H9 (cell line): ENCODE results near the gene CHID1. TPM values are rescaled to one million over a fixed set of nuclear protein-coding genes. Genes with fewer than 3 reads are reported as not detected.

Source experiments
- DNase-seq: peaks from one replicate; pipeline ENCODE4 v3.0.0-alpha.2; 2017
- H2AFZ ChIP-seq: one replicate; pipeline ENCODE4 v1.6.1; 2013; ENCODE audit warnings: mild to moderate bottlenecking, low read length, control low read depth, moderate library complexity
- H2AK5ac ChIP-seq: 2 replicates; pipeline ENCODE4 v1.6.1; 2013; ENCODE audit warnings: low read length, control low read depth, mixed read lengths; ENCODE audit not compliant: insufficient read length
- H2BK120ac ChIP-seq: one replicate; pipeline ENCODE4 v1.6.1; 2013; ENCODE audit warnings: low read depth, mild to moderate bottlenecking, low read length, control low read depth, inconsistent platforms; ENCODE audit not compliant: poor library complexity, severe bottlenecking
- H2BK12ac ChIP-seq: 2 replicates; pipeline ENCODE4 v1.6.1; 2013; ENCODE audit warnings: low read length, control low read depth, mixed read lengths, low read depth; ENCODE audit not compliant: insufficient read length
- H2BK15ac ChIP-seq: 2 replicates; pipeline ENCODE4 v1.6.1; 2013; ENCODE audit warnings: low read depth, low read length, control low read depth
- H2BK20ac ChIP-seq: one replicate; pipeline ENCODE4 v1.6.1; 2013; ENCODE audit warnings: low read depth, mild to moderate bottlenecking, low read length, control low read depth, inconsistent platforms; ENCODE audit not compliant: poor library complexity, severe bottlenecking
- H2BK5ac ChIP-seq: 2 replicates; pipeline ENCODE4 v1.6.1; 2013; ENCODE audit warnings: low read length, control low read depth, mixed read lengths; ENCODE audit not compliant: insufficient read length
- H3K14ac ChIP-seq: 2 replicates; pipeline ENCODE4 v1.6.1; 2013; ENCODE audit warnings: low read length, control low read depth; ENCODE audit not compliant: insufficient read depth
- H3K18ac ChIP-seq: 2 replicates; pipeline ENCODE4 v1.6.1; 2013; ENCODE audit warnings: low read depth, mild to moderate bottlenecking, mixed read lengths, low read length, control low read depth; ENCODE audit not compliant: insufficient read length
- H3K23ac ChIP-seq: 2 replicates; pipeline ENCODE4 v1.6.1; 2013; ENCODE audit warnings: low read length, control low read depth, mixed read lengths, low read depth; ENCODE audit not compliant: insufficient read length
- H3K23me2 ChIP-seq: 2 replicates; pipeline ENCODE4 v1.6.1; 2013; ENCODE audit warnings: low read depth, mild to moderate bottlenecking, mixed read lengths, low read length, control low read depth; ENCODE audit not compliant: insufficient read length, poor library complexity, severe bottlenecking
- H3K27ac ChIP-seq: 2 replicates; pipeline ENCODE4 v1.5.1; 2013; ENCODE audit warnings: low read length, control low read depth, mixed read lengths, low read depth; ENCODE audit not compliant: insufficient read length
- H3K27me3 ChIP-seq: 2 replicates; pipeline ENCODE4 v1.6.1; 2013; ENCODE audit warnings: low read length, control low read depth, inconsistent platforms; ENCODE audit not compliant: insufficient read depth
- H3K4ac ChIP-seq: 2 replicates; pipeline ENCODE4 v1.6.1; 2013; ENCODE audit warnings: low read depth, mild to moderate bottlenecking, control low read depth, inconsistent platforms, low read length, moderate library complexity
- H3K4me1 ChIP-seq: 2 replicates; pipeline ENCODE4 v1.6.1; 2013; ENCODE audit warnings: low read length, control low read depth, inconsistent platforms; ENCODE audit not compliant: insufficient read depth
- H3K4me2 ChIP-seq: 2 replicates; pipeline ENCODE4 v1.6.1; 2013; ENCODE audit warnings: low read length, control low read depth, mixed read lengths; ENCODE audit not compliant: insufficient read length, insufficient read depth
- H3K56ac ChIP-seq: 2 replicates; pipeline ENCODE4 v1.6.1; 2013; ENCODE audit warnings: low read depth, mild to moderate bottlenecking, mixed read lengths, low read length, control low read depth; ENCODE audit not compliant: insufficient read length
- H3K79me1 ChIP-seq: 2 replicates; pipeline ENCODE4 v1.6.1; 2013; ENCODE audit warnings: low read depth, mild to moderate bottlenecking, moderate library complexity, low read length, control low read depth, inconsistent platforms; ENCODE audit not compliant: insufficient read depth, poor library complexity, severe bottlenecking
- H3K79me2 ChIP-seq: 2 replicates; pipeline ENCODE4 v1.6.1; 2013; ENCODE audit warnings: low read length, control low read depth, inconsistent platforms; ENCODE audit not compliant: insufficient read depth
- H3K9ac ChIP-seq: 2 replicates; pipeline ENCODE4 v1.6.1; 2013; ENCODE audit warnings: low read length, control low read depth, mixed read lengths; ENCODE audit not compliant: insufficient read length; ENCODE audit errors: extremely low read depth
- H3K9me3 ChIP-seq: one replicate; pipeline ENCODE4 v1.6.1; 2013; ENCODE audit warnings: low read depth, low read length, inconsistent platforms; ENCODE audit not compliant: control insufficient read depth
- H3T11ph ChIP-seq: one replicate; pipeline ENCODE4 v1.6.1; 2013; ENCODE audit warnings: mild to moderate bottlenecking, low read length, control low read depth, inconsistent platforms
- H4K20me1 ChIP-seq: one replicate; pipeline ENCODE4 v1.6.1; 2013; ENCODE audit not compliant: control insufficient read depth, insufficient read length, insufficient read depth
- H4K5ac ChIP-seq: 2 replicates; pipeline ENCODE4 v1.6.1; 2013; ENCODE audit warnings: low read depth, mild to moderate bottlenecking, mixed read lengths, low read length, control low read depth; ENCODE audit not compliant: insufficient read length
- H4K8ac ChIP-seq: replicated peaks from 2 replicates; pipeline ENCODE4 v1.6.1; 2013; ENCODE audit warnings: low read length, control low read depth, mixed read lengths, low read depth; ENCODE audit not compliant: insufficient read length
- H4K91ac ChIP-seq: 2 replicates; pipeline ENCODE4 v1.6.1; 2013; ENCODE audit warnings: low read depth, mild to moderate bottlenecking, moderate library complexity, mixed read lengths, low read length, control low read depth; ENCODE audit not compliant: insufficient read length
- H3K27ac Mint-ChIP-seq, 3 experiments: 2 replicates in 2 of 3; 3 replicates in 1 of 3; pipeline ENCODE4 v1.8.0; 2020 to 2021; ENCODE audit warnings: mixed read lengths in 3 of 3, mild to moderate bottlenecking in 1 of 3, moderate library complexity in 1 of 3
- H3K27me3 Mint-ChIP-seq: 2 replicates; pipeline ENCODE4 v1.8.0; 2021; ENCODE audit warnings: low read depth, mild to moderate bottlenecking, moderate library complexity, mixed read lengths
- H3K36me3 Mint-ChIP-seq, 3 experiments: 2 replicates in 2 of 3; 3 replicates in 1 of 3; pipeline ENCODE4 v1.8.0; 2020 to 2021; ENCODE audit warnings: low read depth in 3 of 3, mixed read lengths in 3 of 3; ENCODE audit not compliant: insufficient read depth in 1 of 3
- H3K4me1 Mint-ChIP-seq, 2 experiments: 2 replicates each; pipeline ENCODE4 v1.8.0; 2020; ENCODE audit warnings: mixed read lengths in 2 of 2
- H3K4me3 Mint-ChIP-seq, 2 experiments: 2 replicates in 1 of 2; 3 replicates in 1 of 2; pipeline ENCODE4 v1.8.0; 2020 to 2021; ENCODE audit warnings: mild to moderate bottlenecking in 2 of 2, mixed read lengths in 2 of 2, moderate library complexity in 1 of 2
- H3K9me3 Mint-ChIP-seq, 2 experiments: 2 replicates in 1 of 2; 3 replicates in 1 of 2; pipeline ENCODE4 v1.8.0; 2020; ENCODE audit warnings: mild to moderate bottlenecking in 2 of 2, mixed read lengths in 2 of 2, moderate library complexity in 1 of 2
- CTCF ChIP-seq: fragments of 200-600 bp; sonication (generic); conservative IDR thresholded peaks from 3 replicates; pipeline ENCODE4 v1.8.0; 2021; ENCODE audit warnings: antibody characterized with exemption, mild to moderate bottlenecking
- WGBS: extraction: QIAGEN DNeasy Blood & Tissue Kit; methylation state at CpG from one replicate; pipeline ENCODE4 v1.1.7; 2013; ENCODE audit warnings: missing lambda C conversion rate, low lambda C conversion rate, mixed read lengths; ENCODE audit not compliant: insufficient read length; ENCODE audit errors: extremely low coverage; 5-methylcytosine and 5-hydroxymethylcytosine counted together
- total RNA-seq: library from RNA; stranded (reverse); gene quantifications from 2 replicates; pipeline ENCODE4 v1.2.1, GENCODE V29; 2021

Gene CHID1
- total RNA-seq, 1 experiment from 2014 or later, result 89.4 TPM

GRCh38 chr11:940496-941135 lies 30.0 kb upstream of the CHID1 start:
- WGBS, result no CpG with 5 or more reads among the region's 11 CpGs
- H3K18ac ChIP-seq, result no peak overlapping the region
- H4K8ac ChIP-seq, result no peak overlapping the region
- H3K36me3 Mint-ChIP-seq, result peaks cover 0 to 9% (median 4%) of the 10 kb centered on the region in 3 experiments; a peak in 6 of 7 replicates
- peak overlapping the region in 1 of 2 experiments; percentile 10; a peak in 1 of 5 replicates for H3K4me3 Mint-ChIP-seq
- no peak for DNase-seq
- H4K91ac ChIP-seq, result no peak overlapping the region
- TF ChIP-seq CTCF, result no peak
- H4K5ac ChIP-seq, result no peak overlapping the region
- no peak overlapping the region for H3K9ac ChIP-seq
- peak overlapping the region; percentile 1 to 42 (median 11); a peak in 5 of 7 replicates for H3K27ac Mint-ChIP-seq
- no peaks in the 10 kb centered on the region for H3K9me3 ChIP-seq
- H3K9me3 Mint-ChIP-seq, result no peaks in the 10 kb centered on the region
- no peaks in the 10 kb centered on the region for H4K20me1 ChIP-seq
- H3K4me1 ChIP-seq, result peaks cover 13% of the 10 kb centered on the region; the same call in 1 of the 2 replicates
- H2BK120ac ChIP-seq, result no peak overlapping the region
- H3K79me2 ChIP-seq, result peaks cover 10% of the 10 kb centered on the region; the same call in 1 of the 2 replicates
- H2BK15ac ChIP-seq, result no peak overlapping the region
- H3K56ac ChIP-seq, result no peak overlapping the region
- H3K4ac ChIP-seq, result no peak overlapping the region
- H2BK12ac ChIP-seq, result no peak overlapping the region
- no peak overlapping the region for H3K27ac ChIP-seq
- no peak overlapping the region for H3K4me2 ChIP-seq
- H3K27me3 ChIP-seq, result no peaks in the 10 kb centered on the region
- H3K27me3 Mint-ChIP-seq, result no peaks in the 10 kb centered on the region
- H3K14ac ChIP-seq, result no peak overlapping the region
- peaks cover 3% of the 10 kb centered on the region for H3K79me1 ChIP-seq
- H3K23me2 ChIP-seq, result no peaks in the 10 kb centered on the region
- H3T11ph ChIP-seq, result no peak overlapping the region
- no peak overlapping the region for H3K23ac ChIP-seq
- no peak overlapping the region for H2BK20ac ChIP-seq
- no peak overlapping the region for H2AFZ ChIP-seq
- no peak overlapping the region for H2BK5ac ChIP-seq
- H3K4me1 Mint-ChIP-seq, result peaks cover 67 to 69% of the 10 kb centered on the region in 2 experiments
- no peak overlapping the region for H2AK5ac ChIP-seq
